Measurements from ENCODE around the gene RANBP3L.
A peak's percentile ranks its signal among the peaks of the same experiment; 100 is the strongest.
"Not testable (repeated sequence)": the region's sequence is repeated elsewhere in the genome, so short reads cannot be mapped to it uniquely, and the experiment has no call there.

Gene RANBP3L

GRCh38 chr5:36301858-36302603 lies at the start of gene RANBP3L:
TSS of gene RANBP3L (minus strand) at chr5:36301902. CDS start at chr5:36301416, 486 bp downstream.
- DNase-seq, result no peak

GRCh38 chr5:36346896-36347690 lies 45.4 kb upstream of the RANBP3L start:
- no peak for DNase-seq

GRCh38 chr5:36344899-36345298 lies 43.2 kb upstream of the RANBP3L start:
- DNase-seq, result no peak

GRCh38 chr5:36341720-36342119 lies 40.0 kb upstream of the RANBP3L start:
- DNase-seq, result not testable (repeated sequence)

- DNase-seq, result no peak
Measured at GRCh38 chr5:36337597-36337996, 35.9 kb upstream of the RANBP3L start.

- DNase-seq, result no peak
Measured at GRCh38 chr5:36334315-36334714, 32.6 kb upstream of the RANBP3L start.

- DNase-seq, result not testable (repeated sequence)
Measured at GRCh38 chr5:36332720-36333119, 31.0 kb upstream of the RANBP3L start.

GRCh38 chr5:36325196-36325595 lies 23.5 kb upstream of the RANBP3L start:
- DNase-seq, result no peak

GRCh38 chr5:36323926-36324781 lies 22.5 kb upstream of the RANBP3L start:
- DNase-seq, result no peak

- DNase-seq, result no peak
Measured at GRCh38 chr5:36312953-36313672, 11.4 kb upstream of the RANBP3L start.

GRCh38 chr5:36311956-36312355 lies 10.3 kb upstream of the RANBP3L start:
- DNase-seq, result no peak

- no peak for DNase-seq
Measured at GRCh38 chr5:36310138-36310537, 8.4 kb upstream of the RANBP3L start.

GRCh38 chr5:36305571-36306326 lies 4.0 kb upstream of the RANBP3L start:
- DNase-seq, result peak; percentile 71

- DNase-seq, result no peak
Measured at GRCh38 chr5:36304095-36304805, 2.5 kb upstream of the RANBP3L start.

- no peak for DNase-seq
Measured at GRCh38 chr5:36300927-36301540, 668 bp downstream of the RANBP3L start.

GRCh38 chr5:36300191-36300926 lies 1.3 kb downstream of the RANBP3L start:
- DNase-seq, result peak; percentile 2

- DNase-seq, result no peak
Measured at GRCh38 chr5:36298552-36298951, 3.1 kb downstream of the RANBP3L start.

GRCh38 chr5:36297653-36298052 lies 4.0 kb downstream of the RANBP3L start:
- DNase-seq, result no peak

GRCh38 chr5:36285837-36286615 lies 15.7 kb downstream of the RANBP3L start:
- no peak for DNase-seq
